ENCODE results near the gene CERCAM.

- TF ChIP-seq CTCF (IDR thresholded peaks at IDR 0.05) (no peak), POLR2A (IDR thresholded peaks at IDR 0.05) (no peak)
Observed at GRCh38 chr9:128429513-128430086, 8.9 kb downstream of the CERCAM start.
